PC-3 (cell line): ENCODE measurements around the gene DYNC2I2.

Source experiments
- EZH2 ChIP-seq: fragments of 300-600 bp; sonication (generic); IDR thresholded peaks from one replicate; pipeline ENCODE4 v1.6.1; 2017; ENCODE audit warnings: antibody characterized with exemption, mild to moderate bottlenecking, low read length; ENCODE audit not compliant: unreplicated experiment
- EZH2phosphoT487 ChIP-seq: fragments of 300-600 bp; sonication (generic); IDR thresholded peaks from 2 replicates; pipeline ENCODE4 v1.6.1; 2018; ENCODE audit warnings: mild to moderate bottlenecking, antibody characterized with exemption, low read length, borderline replicate concordance
- TF ChIP-seq, protein P1 (sequence below): fragments of 300-600 bp; sonication (generic); conservative IDR thresholded peaks from 2 replicates; pipeline ENCODE4 v1.5.1; 2017; ENCODE audit warnings: antibody characterized with exemption, low read depth, mild to moderate bottlenecking, low read length

DNA sequence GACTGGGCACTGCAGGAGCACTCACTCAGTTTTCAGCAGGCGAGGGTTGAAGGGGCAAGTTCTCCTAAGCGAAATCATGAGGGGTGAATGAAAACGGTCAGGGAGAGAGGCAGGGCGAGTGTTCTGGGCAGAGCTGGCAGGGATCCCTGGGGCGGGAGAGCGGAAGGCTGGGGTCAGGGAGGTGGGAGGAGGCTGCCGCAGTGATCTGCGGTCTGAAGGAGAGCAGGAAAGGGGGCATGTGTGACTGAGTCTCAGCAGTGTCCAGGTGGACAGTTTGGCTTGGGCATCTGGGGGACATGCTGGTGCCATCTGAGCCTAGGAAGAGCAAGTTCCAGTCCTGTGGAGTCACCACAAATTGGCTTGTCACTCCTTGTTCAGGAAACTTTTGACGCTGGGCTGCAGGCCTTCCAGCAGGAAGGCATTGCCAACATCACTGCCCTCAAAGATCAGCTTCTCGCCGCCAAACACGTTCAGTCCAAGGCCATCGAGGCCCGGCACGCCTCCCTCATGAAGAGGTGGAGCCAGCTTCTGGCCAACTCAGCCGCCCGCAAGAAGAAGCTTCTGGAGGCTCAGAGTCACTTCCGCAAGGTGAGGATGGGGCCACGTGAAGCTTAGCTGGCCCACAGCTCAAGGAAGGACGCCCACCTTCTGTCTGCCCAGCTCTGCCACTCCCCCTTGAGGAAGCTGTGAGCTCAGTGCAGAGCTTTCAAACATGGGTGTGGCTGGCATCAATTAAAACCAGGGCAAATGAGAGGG is 31.1 kb downstream of the DYNC2I2 start:
- TF ChIP-seq, protein P1, sequence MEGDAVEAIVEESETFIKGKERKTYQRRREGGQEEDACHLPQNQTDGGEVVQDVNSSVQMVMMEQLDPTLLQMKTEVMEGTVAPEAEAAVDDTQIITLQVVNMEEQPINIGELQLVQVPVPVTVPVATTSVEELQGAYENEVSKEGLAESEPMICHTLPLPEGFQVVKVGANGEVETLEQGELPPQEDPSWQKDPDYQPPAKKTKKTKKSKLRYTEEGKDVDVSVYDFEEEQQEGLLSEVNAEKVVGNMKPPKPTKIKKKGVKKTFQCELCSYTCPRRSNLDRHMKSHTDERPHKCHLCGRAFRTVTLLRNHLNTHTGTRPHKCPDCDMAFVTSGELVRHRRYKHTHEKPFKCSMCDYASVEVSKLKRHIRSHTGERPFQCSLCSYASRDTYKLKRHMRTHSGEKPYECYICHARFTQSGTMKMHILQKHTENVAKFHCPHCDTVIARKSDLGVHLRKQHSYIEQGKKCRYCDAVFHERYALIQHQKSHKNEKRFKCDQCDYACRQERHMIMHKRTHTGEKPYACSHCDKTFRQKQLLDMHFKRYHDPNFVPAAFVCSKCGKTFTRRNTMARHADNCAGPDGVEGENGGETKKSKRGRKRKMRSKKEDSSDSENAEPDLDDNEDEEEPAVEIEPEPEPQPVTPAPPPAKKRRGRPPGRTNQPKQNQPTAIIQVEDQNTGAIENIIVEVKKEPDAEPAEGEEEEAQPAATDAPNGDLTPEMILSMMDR, result no peak
- TF ChIP-seq EZH2, result no peak
- TF ChIP-seq EZH2phosphoT487, result no peak
